GM19455 (cell line): ENCODE measurements around the gene MAOA.
"Not testable (repeated sequence)": the region's sequence is repeated elsewhere in the genome, so short reads cannot be mapped to it uniquely, and the experiment has no call there.

ENCODE experiments used
- ATAC-seq: cut with Tn5 transposase; IDR thresholded peaks from one replicate; pipeline ENCODE4 v1.9.1; 2021; ENCODE audit not compliant: unreplicated experiment

Gene MAOA

GRCh38 chrX:43661521-43662240 lies 5.6 kb downstream of the MAOA start:
- ATAC-seq, result no peak

- no peak for ATAC-seq
Measured at GRCh38 chrX:43663173-43663572, 7.1 kb downstream of the MAOA start.

DNA sequence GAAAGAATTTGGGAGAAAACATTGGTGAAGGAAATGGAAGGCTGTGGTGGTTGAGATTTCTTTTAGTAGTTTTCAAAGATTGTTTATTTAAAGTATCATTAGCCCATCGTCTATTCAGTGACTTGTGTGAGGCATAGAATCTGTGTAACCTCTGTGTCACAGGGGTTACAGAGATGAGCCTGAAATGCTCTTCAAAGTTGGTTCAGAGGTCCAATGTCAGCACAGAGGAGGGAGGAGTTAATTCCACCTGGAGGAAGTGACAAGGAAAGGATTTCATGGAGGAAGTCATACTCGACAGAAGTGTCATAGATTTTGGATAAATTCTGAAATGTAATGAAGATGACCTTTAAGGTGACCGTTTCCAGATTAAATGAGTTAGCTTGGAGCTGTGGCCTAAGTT lies 8.2 kb downstream of the MAOA start:
- no peak for ATAC-seq

- no peak for ATAC-seq
Measured at GRCh38 chrX:43664708-43665107, 8.6 kb downstream of the MAOA start.

GRCh38 chrX:43666311-43666912 lies 10.3 kb downstream of the MAOA start:
- no peak for ATAC-seq

GRCh38 chrX:43675965-43676628 lies 20.0 kb downstream of the MAOA start:
- ATAC-seq, result not testable (repeated sequence)

DNA sequence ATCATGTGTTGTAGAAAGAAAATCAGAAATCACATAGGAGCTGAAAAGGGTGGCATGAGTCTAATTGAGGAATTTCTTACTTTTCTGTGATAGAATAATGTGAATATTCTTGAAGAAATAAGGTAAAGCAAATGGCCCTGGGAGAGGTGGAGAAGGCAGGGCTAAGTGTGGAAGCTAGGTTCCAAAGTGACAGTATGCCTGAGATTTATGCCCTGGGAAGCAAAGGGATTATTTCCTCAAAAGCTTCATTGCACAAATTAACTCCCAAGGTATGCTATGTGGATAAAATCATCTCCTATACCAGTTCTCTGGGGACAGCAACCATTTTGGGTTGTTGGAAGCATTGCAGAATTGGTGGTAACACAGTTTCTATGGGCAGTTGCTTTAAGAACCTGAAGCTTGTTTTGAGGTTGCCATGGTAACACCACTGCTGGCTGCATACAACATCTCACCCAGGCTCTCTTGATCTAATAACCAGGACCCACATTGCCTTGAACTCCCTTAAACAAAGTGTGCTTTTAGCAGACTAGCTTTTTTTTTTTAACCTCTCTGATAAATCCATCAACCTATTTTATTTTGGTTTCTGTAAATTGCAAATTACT lies 21.0 kb downstream of the MAOA start:
- no peak for ATAC-seq

DNA sequence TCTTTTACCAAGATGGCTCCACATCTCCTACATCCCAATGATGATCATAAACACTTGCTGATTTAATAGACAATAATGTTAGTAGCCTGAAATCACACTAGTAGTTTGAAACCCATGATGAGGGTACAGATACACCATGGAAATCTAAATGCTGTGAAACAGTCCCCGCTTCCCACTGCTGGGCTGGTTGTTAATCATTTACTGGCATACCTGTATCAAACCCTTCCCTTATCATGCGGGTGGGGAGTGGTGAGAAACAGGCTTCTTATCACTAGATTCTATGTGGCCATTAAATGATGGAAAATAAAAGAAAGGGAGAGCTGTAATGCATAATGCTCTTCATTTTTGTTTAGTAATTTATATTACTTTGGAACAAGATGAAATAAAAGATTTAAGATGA lies 21.9 kb downstream of the MAOA start:
- ATAC-seq, result no peak

DNA sequence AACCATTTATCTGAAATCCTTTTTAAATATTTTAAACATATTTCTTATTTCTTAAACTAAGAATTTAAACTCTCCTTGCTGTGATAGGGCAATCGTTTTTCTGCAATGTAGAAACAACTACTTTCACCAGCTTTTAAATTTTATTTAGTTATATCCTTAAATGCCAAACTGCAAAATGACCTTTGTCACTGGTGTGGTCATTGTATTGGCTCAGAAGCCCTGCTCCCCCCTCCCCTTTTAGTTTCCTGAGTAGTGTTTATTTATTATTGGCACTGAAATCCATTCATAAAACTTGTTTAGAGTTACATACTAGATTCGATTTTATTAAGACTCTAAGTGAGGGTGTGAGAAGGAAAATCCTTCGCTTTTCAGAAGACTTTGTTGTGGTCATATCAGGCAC lies 23.0 kb downstream of the MAOA start:
- ATAC-seq, result no peak

- no peak for ATAC-seq
Measured at GRCh38 chrX:43679778-43680177, 23.7 kb downstream of the MAOA start.

GRCh38 chrX:43682726-43683125 lies 26.6 kb downstream of the MAOA start:
- ATAC-seq, result no peak

- ATAC-seq, result no peak
Measured at GRCh38 chrX:43685221-43685620, 29.1 kb downstream of the MAOA start.

DNA sequence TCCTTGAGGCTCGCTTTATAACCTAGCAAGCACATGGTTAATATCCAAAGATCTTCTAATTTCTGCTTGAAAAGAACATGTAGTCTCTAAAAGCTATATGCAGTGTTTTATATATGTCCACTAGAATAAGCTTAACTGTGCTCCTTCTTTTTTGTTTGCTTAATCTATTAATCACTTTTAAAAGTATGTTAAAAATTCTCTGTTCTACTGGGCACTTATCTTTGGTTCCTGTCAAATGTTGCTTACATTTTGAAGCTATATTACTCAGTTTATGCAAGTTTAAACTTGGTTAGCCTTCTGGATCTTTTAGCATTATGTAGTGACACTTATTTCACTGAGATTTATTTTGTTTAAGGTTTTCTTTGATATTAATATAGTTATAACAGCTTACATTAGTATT lies 32.5 kb downstream of the MAOA start:
- ATAC-seq, result no peak

- ATAC-seq, result no peak
Measured at GRCh38 chrX:43693602-43694406, 37.7 kb downstream of the MAOA start.

GRCh38 chrX:43699475-43699874 lies 43.4 kb downstream of the MAOA start:
- no peak for ATAC-seq

- no peak for ATAC-seq
Measured at GRCh38 chrX:43702079-43702524, 46.0 kb downstream of the MAOA start.

DNA sequence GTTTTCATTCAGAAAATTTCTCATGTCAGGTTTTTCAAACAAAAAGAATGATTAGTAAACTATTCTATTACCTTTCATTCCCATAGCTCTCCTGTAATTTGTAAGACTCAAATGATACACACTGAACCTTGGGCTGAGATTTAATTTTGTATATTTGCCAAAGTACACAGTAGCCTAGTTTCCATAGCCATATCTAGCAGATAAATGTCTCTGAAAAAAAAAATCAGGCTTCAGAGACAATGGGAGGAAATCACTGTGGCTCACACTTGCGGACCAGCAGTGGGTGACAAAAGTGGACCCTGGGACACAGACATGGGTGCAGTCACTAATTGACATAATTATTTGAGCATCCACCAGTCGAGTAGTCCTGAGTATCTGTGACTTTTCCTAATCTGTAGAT lies 46.6 kb downstream of the MAOA start:
- ATAC-seq, result no peak

- ATAC-seq, result no peak
Measured at GRCh38 chrX:43703211-43703791, 47.2 kb downstream of the MAOA start.

DNA sequence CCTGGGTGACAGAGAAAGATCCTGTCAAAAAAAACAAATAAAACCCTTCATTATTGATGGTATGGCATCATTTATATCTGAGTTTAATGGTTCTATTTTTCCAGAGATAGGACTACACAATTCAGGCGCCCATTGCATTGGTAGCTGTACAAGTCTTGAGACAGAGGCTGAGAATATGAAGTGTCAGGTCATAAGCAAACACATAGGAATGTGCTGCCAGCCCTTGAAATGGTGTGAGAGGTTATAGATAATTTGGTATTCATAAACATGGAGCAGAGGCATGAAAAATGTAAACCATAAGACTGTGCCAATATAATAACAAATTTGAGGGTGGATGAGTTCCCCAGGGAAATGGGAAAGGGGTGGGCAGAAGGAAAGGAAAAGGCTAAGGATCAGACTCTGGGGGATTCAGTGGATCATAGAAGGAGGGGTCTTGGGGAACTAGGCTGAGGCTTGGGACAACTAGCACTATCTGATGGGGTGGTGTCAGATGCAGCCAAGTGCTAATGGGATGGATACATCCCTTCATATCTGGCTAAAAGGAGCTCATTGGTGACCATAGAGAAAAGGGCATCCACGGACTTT lies 50.8 kb downstream of the MAOA start:
- ATAC-seq, result no peak

GRCh38 chrX:43707812-43708548 lies 51.9 kb downstream of the MAOA start:
- no peak for ATAC-seq
